ENCODE results near the gene ADAMTS18.
"Not testable (repeated sequence)": the region's sequence is repeated elsewhere in the genome, so short reads cannot be mapped to it uniquely, and the experiment has no call there.

ADAMTS18 gene

GRCh38 chr16:77324729-77325128 lies 110.1 kb downstream of the ADAMTS18 start:
- no peak for FAIRE-seq

- no peak for FAIRE-seq
Observed at GRCh38 chr16:77323695-77324094, 111.1 kb downstream of the ADAMTS18 start.

GRCh38 chr16:77322757-77323156 lies 112.1 kb downstream of the ADAMTS18 start:
- no peak for FAIRE-seq

- FAIRE-seq, result no peak
Observed at GRCh38 chr16:77317059-77317458, 117.8 kb downstream of the ADAMTS18 start.

GRCh38 chr16:77310877-77311276 lies 124.0 kb downstream of the ADAMTS18 start:
- no peak for FAIRE-seq

- no peak for FAIRE-seq
Observed at GRCh38 chr16:77308163-77308561, 126.7 kb downstream of the ADAMTS18 start.

GRCh38 chr16:77307426-77308162 lies 127.2 kb downstream of the ADAMTS18 start:
- FAIRE-seq, result no peak

- FAIRE-seq, result no peak
Observed at GRCh38 chr16:77306075-77306474, 128.8 kb downstream of the ADAMTS18 start.

GRCh38 chr16:77304877-77305276 lies 130.0 kb downstream of the ADAMTS18 start:
- no peak for FAIRE-seq

GRCh38 chr16:77304134-77304533 lies 130.7 kb downstream of the ADAMTS18 start:
- no peak for FAIRE-seq

- no peak for FAIRE-seq
Observed at GRCh38 chr16:77302674-77303073, 132.2 kb downstream of the ADAMTS18 start.

- no peak for FAIRE-seq
Observed at GRCh38 chr16:77302249-77302648, 132.6 kb downstream of the ADAMTS18 start.

GRCh38 chr16:77300256-77300655 lies 134.6 kb downstream of the ADAMTS18 start:
- FAIRE-seq, result no peak

- no peak for FAIRE-seq
Observed at GRCh38 chr16:77299395-77299794, 135.4 kb downstream of the ADAMTS18 start.

GRCh38 chr16:77298418-77299360 lies 136.1 kb downstream of the ADAMTS18 start:
- FAIRE-seq, result no peak

GRCh38 chr16:77297996-77298395 lies 136.8 kb downstream of the ADAMTS18 start:
- FAIRE-seq, result no peak

- FAIRE-seq, result no peak
Observed at GRCh38 chr16:77295896-77296295, 138.9 kb downstream of the ADAMTS18 start.

- no peak for FAIRE-seq
Observed at GRCh38 chr16:77290451-77291115, 144.3 kb downstream of the ADAMTS18 start.

- no peak for FAIRE-seq
Observed at GRCh38 chr16:77289331-77289809, 145.5 kb downstream of the ADAMTS18 start.

- no peak for FAIRE-seq
Observed at GRCh38 chr16:77288222-77288621, 146.6 kb downstream of the ADAMTS18 start.

- no peak for FAIRE-seq
Observed at GRCh38 chr16:77285676-77286075, 149.2 kb downstream of the ADAMTS18 start.

- FAIRE-seq, result no peak
Observed at GRCh38 chr16:77282345-77282744, 152.5 kb downstream of the ADAMTS18 start.

GRCh38 chr16:77279316-77279715 lies 155.5 kb downstream of the ADAMTS18 start:
- FAIRE-seq, result not testable (repeated sequence)

All from TTC549 (cell line).